Mesodermal cell (in vitro differentiated cells): ENCODE measurements around the gene STARD9.

Experiments used
- H3K27ac ChIP-seq: 2 replicates; pipeline ENCODE4 v1.7.0; 2013; ENCODE audit warnings: mild to moderate bottlenecking, low read depth, low read length, moderate library complexity; ENCODE audit not compliant: severe bottlenecking
- H3K36me3 ChIP-seq: 2 replicates; pipeline ENCODE4 v1.7.1; 2013; ENCODE audit warnings: mild to moderate bottlenecking, low read length, moderate library complexity; ENCODE audit not compliant: control insufficient read depth, insufficient read depth
- H3K4me1 ChIP-seq: one replicate; pipeline ENCODE4 v1.7.1; 2013; ENCODE audit warnings: mild to moderate bottlenecking, low read length; ENCODE audit not compliant: insufficient read depth, control insufficient read depth, poor library complexity, severe bottlenecking
- H3K4me3 ChIP-seq: 2 replicates; pipeline ENCODE4 v1.7.0; 2013; ENCODE audit warnings: low read length, control low read depth, mild to moderate bottlenecking; ENCODE audit not compliant: insufficient read depth, poor library complexity, severe bottlenecking; ENCODE audit errors: extremely low read depth
- H3K9me3 ChIP-seq: 2 replicates; pipeline ENCODE4 v1.7.1; 2013; ENCODE audit warnings: mild to moderate bottlenecking, low read length, moderate library complexity; ENCODE audit not compliant: control insufficient read depth
- WGBS, 2 experiments: methylation state at CpG; one replicate each; pipeline ENCODE4 v1.1.5; 2013; ENCODE audit warnings: missing lambda C conversion rate in 2 of 2; ENCODE audit not compliant: insufficient coverage in 2 of 2; 5-methylcytosine and 5-hydroxymethylcytosine counted together

STARD9 gene

GRCh38 chr15:42628761-42629160 lies 53.4 kb downstream of the STARD9 start:
- 100% methylated on average over 3 to 4 of the region's 4 CpGs for WGBS, 2 experiments

GRCh38 chr15:42632105-42632675 lies 56.8 kb downstream of the STARD9 start:
- Histone ChIP-seq H3K27ac (no peak overlapping the region), H3K4me1 (no peaks in the 10 kb centered on the region)
- no CpG with 5 or more reads among the region's 1 CpG for whole genome bisulfite sequencing, 2 experiments

More at GRCh38 chr15:42628761-42629160, 53.4 kb downstream of the STARD9 start:
- no peak overlapping the region for H3K4me3 ChIP-seq
- H3K27ac ChIP-seq, result no peak overlapping the region
- no peaks in the 10 kb centered on the region for H3K4me1 ChIP-seq
- no peaks in the 10 kb centered on the region for H3K36me3 ChIP-seq
- H3K9me3 ChIP-seq, result no peaks in the 10 kb centered on the region

GRCh38 chr15:42640109-42640508 lies 64.7 kb downstream of the STARD9 start:
- peaks cover 12% of the 10 kb centered on the region for H3K36me3 ChIP-seq
- H3K9me3 ChIP-seq, result no peaks in the 10 kb centered on the region
- WGBS, 2 experiments, result 94 to 100% methylated on average over 3 of the region's 4 CpGs
- H3K27ac ChIP-seq, result no peak overlapping the region
- no peak overlapping the region for H3K4me3 ChIP-seq
- no peaks in the 10 kb centered on the region for H3K4me1 ChIP-seq

More at GRCh38 chr15:42632105-42632675, 56.8 kb downstream of the STARD9 start:
- H3K4me3 ChIP-seq, result no peak overlapping the region
- H3K9me3 ChIP-seq, result no peaks in the 10 kb centered on the region
- peaks cover under 1% of the 10 kb centered on the region for H3K36me3 ChIP-seq

GRCh38 chr15:42650208-42651066 lies 75.0 kb downstream of the STARD9 start:
- Histone ChIP-seq H3K4me3 (no peak overlapping the region), H3K9me3 (no peaks in the 10 kb centered on the region), H3K4me1 (no peaks in the 10 kb centered on the region), H3K27ac (no peak overlapping the region), H3K36me3 (no peaks in the 10 kb centered on the region)
- 0 to 45% methylated on average over 1 to 2 of the region's 5 CpGs for WGBS, 2 experiments

- Histone ChIP-seq H3K36me3 (peaks cover 19% of the 10 kb centered on the region), H3K4me1 (peaks cover 5% of the 10 kb centered on the region), H3K9me3 (no peaks in the 10 kb centered on the region), H3K27ac (no peak overlapping the region), H3K4me3 (no peak overlapping the region)
- 90 to 92% methylated on average over 2 to 3 of the region's 3 CpGs for WGBS, 2 experiments
Observed at GRCh38 chr15:42665827-42666226, 90.4 kb downstream of the STARD9 start.

- H3K4me1 ChIP-seq, result peaks cover 17% of the 10 kb centered on the region
- no peak overlapping the region for H3K27ac ChIP-seq
- H3K4me3 ChIP-seq, result no peak overlapping the region
- peaks cover 19% of the 10 kb centered on the region for H3K36me3 ChIP-seq
- no CpG with 5 or more reads among the region's 1 CpG for WGBS, 2 experiments
- no peaks in the 10 kb centered on the region for H3K9me3 ChIP-seq
Observed at GRCh38 chr15:42667855-42668254, 92.4 kb downstream of the STARD9 start.

- H3K4me1 ChIP-seq, result peaks cover 15% of the 10 kb centered on the region
- WGBS, 2 experiments, result 100% methylated on average over 1 of the region's 3 CpGs
- no peak overlapping the region for H3K27ac ChIP-seq
- peaks cover 11% of the 10 kb centered on the region for H3K36me3 ChIP-seq
- H3K9me3 ChIP-seq, result no peaks in the 10 kb centered on the region
- no peak overlapping the region for H3K4me3 ChIP-seq
Observed at GRCh38 chr15:42670451-42670850, 95.0 kb downstream of the STARD9 start.

- 96 to 98% methylated on average over 4 to 5 of the region's 5 CpGs for WGBS, 2 experiments
- no peak overlapping the region for H3K4me3 ChIP-seq
- H3K27ac ChIP-seq, result no peak overlapping the region
Observed at GRCh38 chr15:42672444-42672843, 97.0 kb downstream of the STARD9 start.

GRCh38 chr15:42674472-42674871 lies 99.1 kb downstream of the STARD9 start:
- Histone ChIP-seq H3K9me3 (no peaks in the 10 kb centered on the region), H3K4me3 (no peak overlapping the region), H3K4me1 (peaks cover 15% of the 10 kb centered on the region), H3K27ac (no peak overlapping the region), H3K36me3 (peaks cover 12% of the 10 kb centered on the region)
- 80 to 95% methylated on average over 1 to 3 of the region's 6 CpGs for WGBS, 2 experiments

More at GRCh38 chr15:42672444-42672843, 97.0 kb downstream of the STARD9 start:
- Histone ChIP-seq H3K4me1 (peaks cover 15% of the 10 kb centered on the region), H3K9me3 (no peaks in the 10 kb centered on the region), H3K36me3 (peaks cover 17% of the 10 kb centered on the region)

GRCh38 chr15:42675021-42675420 lies 99.6 kb downstream of the STARD9 start:
- Histone ChIP-seq H3K4me1 (peaks cover 15% of the 10 kb centered on the region), H3K36me3 (peaks cover 11% of the 10 kb centered on the region)
- 100% methylated on average over 1 of the region's 1 CpG; no CpG with 5 or more reads in 1 of the 2 experiments for WGBS, 2 experiments

More at GRCh38 chr15:42675021-42675420, 99.6 kb downstream of the STARD9 start:
- no peak overlapping the region for H3K4me3 ChIP-seq
- H3K27ac ChIP-seq, result no peak overlapping the region
- no peaks in the 10 kb centered on the region for H3K9me3 ChIP-seq
